H1 (cell line): ENCODE data around the gene ELOVL5. TPM values are rescaled to one million over a fixed set of nuclear protein-coding genes. Genes with fewer than 3 reads are reported as not detected.

Experiments
- CTCF ChIA-PET: fragments of 300-600 bp; sonication (Branson Sonifier 250); formaldehyde crosslinking; loops from one replicate; lab custom pipeline; 2021; ENCODE audit not compliant: partially characterized antibody; lab: Charles Lee
- POLR2A ChIA-PET: fragments of 300-600 bp; sonication (Branson Sonifier 250); formaldehyde crosslinking; loops from one replicate; lab custom pipeline; 2021; ENCODE audit warnings: inconsistent platforms; ENCODE audit not compliant: partially characterized antibody; lab: Charles Lee
- DNase-seq, 2 experiments: peaks; one replicate each; pipeline versions ENCODE4 v3.0.0 to v3.0.0-alpha.2; 2010 to 2022; ENCODE audit warnings: low spot score in 2 of 2, low read depth in 1 of 2, mixed read lengths in 1 of 2
- FAIRE-seq: peaks from 2 replicates; lab custom pipeline; 2011; peaks lifted over from hg19 to GRCh38; lab: Jason Lieb, UNC
- H2AFZ ChIP-seq: 2 replicates; pipeline ENCODE4 v1.8.1; 2012; ENCODE audit warnings: low read length, inconsistent platforms
- H2AK5ac ChIP-seq: 2 replicates; pipeline ENCODE4 v1.6.1; 2013; ENCODE audit warnings: low read depth, low read length
- H2BK120ac ChIP-seq: replicated peaks from 2 replicates; pipeline ENCODE3; 2013; ENCODE audit warnings: low read depth, low read length, inconsistent platforms
- H2BK12ac ChIP-seq: 2 replicates; pipeline ENCODE4 v1.6.1; 2013; ENCODE audit warnings: low read depth, low read length
- H2BK15ac ChIP-seq: 2 replicates; pipeline ENCODE4 v1.6.1; 2013; ENCODE audit warnings: low read length
- H2BK20ac ChIP-seq: 2 replicates; pipeline ENCODE4 v1.6.1; 2013; ENCODE audit warnings: low read length
- H2BK5ac ChIP-seq: 2 replicates; pipeline ENCODE4 v1.6.1; 2013; ENCODE audit warnings: low read depth, low read length
- H3K14ac ChIP-seq: 2 replicates; pipeline ENCODE4 v1.6.1; 2013; ENCODE audit warnings: inconsistent platforms; ENCODE audit not compliant: insufficient read length
- H3K18ac ChIP-seq: 2 replicates; pipeline ENCODE4 v1.6.1; 2013; ENCODE audit warnings: low read length; ENCODE audit errors: extremely low read depth
- H3K23ac ChIP-seq: 2 replicates; pipeline ENCODE4 v1.6.1; 2013; ENCODE audit warnings: inconsistent platforms; ENCODE audit not compliant: insufficient read length
- H3K23me2 ChIP-seq: 2 replicates; pipeline ENCODE4 v1.6.1; 2013; ENCODE audit warnings: low read depth, low read length
- H3K27ac ChIP-seq: 2 replicates; pipeline ENCODE4 v1.6.1; 2011; ENCODE audit warnings: low read depth, low read length, inconsistent platforms
- H3K27me3 ChIP-seq, 4 experiments: replicated peaks in 1 of 4; 1 replicate in 1 of 4; 2 replicates in 3 of 4; pipeline versions ENCODE4 v1.6.1 to v1.8.1; 2011 to 2013; ENCODE audit warnings: low read length in 3 of 4, mild to moderate bottlenecking in 3 of 4, inconsistent platforms in 2 of 4, mixed read lengths in 2 of 4, moderate library complexity in 1 of 4; ENCODE audit not compliant: control insufficient read depth in 3 of 4, insufficient read depth in 3 of 4; ENCODE audit errors: extremely low read depth in 1 of 4
- H3K36me3 ChIP-seq, 4 experiments: 2 replicates each; pipeline versions ENCODE4 v1.6.1 to v1.8.1; 2011 to 2013; ENCODE audit warnings: mild to moderate bottlenecking in 4 of 4, low read length in 3 of 4, moderate library complexity in 2 of 4, control low read depth in 1 of 4, inconsistent platforms in 1 of 4; ENCODE audit not compliant: insufficient read depth in 4 of 4, control insufficient read depth in 2 of 4
- H3K4ac ChIP-seq: replicated peaks from 2 replicates; pipeline ENCODE3; 2013; ENCODE audit warnings: low read length, low read depth, mixed read lengths, inconsistent platforms; ENCODE audit not compliant: insufficient read length
- H3K4me1 ChIP-seq, 4 experiments: replicated peaks in 1 of 4; 1 replicate in 1 of 4; 2 replicates in 3 of 4; pipeline versions ENCODE4 v1.6.1 to v1.8.1; 2011 to 2013; ENCODE audit warnings: low read length in 3 of 4, inconsistent platforms in 2 of 4, mixed read lengths in 1 of 4; ENCODE audit not compliant: insufficient read depth in 4 of 4, control insufficient read depth in 3 of 4
- H3K4me2 ChIP-seq, 2 experiments: 2 replicates each; pipeline versions ENCODE4 v1.6.1 to v1.8.1; 2011 to 2013; ENCODE audit warnings: low read depth in 2 of 2, low read length in 2 of 2, control low read depth in 1 of 2, inconsistent platforms in 1 of 2, mild to moderate bottlenecking in 1 of 2; ENCODE audit not compliant: insufficient read depth in 1 of 2
- H3K4me3 ChIP-seq, 4 experiments: fragments of 200-600, 300-600 bp in 1 of 4; sonication (generic), shearing (Covaris generic), sonication (Bioruptor Twin) in 1 of 4; 2 replicates each; pipeline versions ENCODE4 v1.5.1 to v1.8.1; 2011 to 2016; ENCODE audit warnings: low read length in 4 of 4, low read depth in 3 of 4, control low read depth in 2 of 4, inconsistent platforms in 2 of 4, mild to moderate bottlenecking in 2 of 4, mixed read lengths in 1 of 4, moderate library complexity in 1 of 4; ENCODE audit not compliant: insufficient read depth in 2 of 4; ENCODE audit errors: extremely low read depth in 1 of 4
- H3K56ac ChIP-seq: replicated peaks from 2 replicates; pipeline ENCODE3; 2013; ENCODE audit warnings: low read depth, mild to moderate bottlenecking, mixed read lengths, low read length, inconsistent platforms; ENCODE audit not compliant: insufficient read length
- H3K79me1 ChIP-seq: 2 replicates; pipeline ENCODE4 v1.6.1; 2013; ENCODE audit warnings: low read depth, low read length, control low read depth
- H3K79me2 ChIP-seq, 2 experiments: 2 replicates each; pipeline versions ENCODE4 v1.6.1 to v1.8.1; 2012 to 2013; ENCODE audit warnings: low read length in 2 of 2, mild to moderate bottlenecking in 2 of 2, inconsistent platforms in 1 of 2; ENCODE audit not compliant: insufficient read depth in 2 of 2, control insufficient read depth in 1 of 2
- H3K9ac ChIP-seq, 4 experiments: replicated peaks in 1 of 4; 1 replicate in 1 of 4; 2 replicates in 3 of 4; pipeline versions ENCODE4 v1.6.1 to v1.8.1; 2011 to 2013; ENCODE audit warnings: low read depth in 3 of 4, low read length in 3 of 4, control low read depth in 2 of 4, mild to moderate bottlenecking in 2 of 4, moderate library complexity in 2 of 4, inconsistent platforms in 1 of 4; ENCODE audit errors: extremely low read depth in 1 of 4
- H3K9me3 ChIP-seq, 2 experiments: 2 replicates each; pipeline versions ENCODE4 v1.6.1 to v1.8.1; 2012 to 2013; ENCODE audit warnings: mild to moderate bottlenecking in 2 of 2, moderate library complexity in 2 of 2, control low read depth in 1 of 2, inconsistent platforms in 1 of 2, low read depth in 1 of 2, low read length in 1 of 2, mixed read lengths in 1 of 2; ENCODE audit not compliant: insufficient read depth in 2 of 2
- H4K20me1 ChIP-seq, 2 experiments: replicated peaks in 1 of 2; 2 replicates each; pipeline versions ENCODE3 to v1.8.1; 2011 to 2013; ENCODE audit warnings: inconsistent platforms in 2 of 2, low read length in 2 of 2, mild to moderate bottlenecking in 1 of 2; ENCODE audit not compliant: insufficient read depth in 2 of 2, control insufficient read depth in 1 of 2
- H4K5ac ChIP-seq: 2 replicates; pipeline ENCODE4 v1.6.1; 2013; ENCODE audit warnings: low read length, low read depth, mixed read lengths, inconsistent platforms; ENCODE audit not compliant: insufficient read length
- H4K8ac ChIP-seq: 2 replicates; pipeline ENCODE4 v1.8.0; 2013; ENCODE audit warnings: mild to moderate bottlenecking, moderate library complexity, low read length, inconsistent platforms; ENCODE audit not compliant: insufficient read depth; ENCODE audit errors: extremely low read depth
- H4K91ac ChIP-seq: replicated peaks from 2 replicates; pipeline ENCODE3; 2013; ENCODE audit warnings: low read length, mixed read lengths, inconsistent platforms; ENCODE audit not compliant: insufficient read length
- BCL11A ChIP-seq, 2 experiments: IDR thresholded peaks; one replicate each; pipeline ENCODE4 v1.6.1; 2011; ENCODE audit warnings: low read depth in 2 of 2, low read length in 2 of 2, mild to moderate bottlenecking in 2 of 2
- CREB1 ChIP-seq: IDR thresholded peaks from 2 replicates; pipeline ENCODE4 v1.6.1; 2012; ENCODE audit warnings: inconsistent platforms
- CTCF ChIP-seq, 3 experiments: IDR thresholded peaks; 1 replicate in 2 of 3; 2 replicates in 1 of 3; pipeline versions ENCODE4 v1.5.1 to v1.6.1; 2011; ENCODE audit warnings: low read length in 3 of 3, mild to moderate bottlenecking in 3 of 3, inconsistent platforms in 2 of 3, low read depth in 1 of 3, moderate library complexity in 1 of 3; ENCODE audit not compliant: insufficient read depth in 1 of 3; ENCODE audit errors: control extremely low read depth in 1 of 3
- GTF2F1 ChIP-seq: IDR thresholded peaks from 2 replicates; pipeline ENCODE4 v1.6.1; 2012; ENCODE audit warnings: low read depth, low read length, improper control_type of control experiment, borderline replicate concordance
- JUND ChIP-seq: IDR thresholded peaks from 2 replicates; pipeline ENCODE4 v1.6.1; 2011; ENCODE audit warnings: mild to moderate bottlenecking, improper control_type of control experiment, low read length
- NANOG ChIP-seq: IDR thresholded peaks from 2 replicates; pipeline ENCODE4 v1.6.1; 2011; ENCODE audit warnings: low read length, low read depth, mild to moderate bottlenecking, inconsistent platforms; ENCODE audit not compliant: insufficient read depth, poor library complexity, severe bottlenecking
- SAP30 ChIP-seq: fragments of 300-600 bp; sonication (generic); IDR thresholded peaks from 2 replicates; pipeline ENCODE4 v1.7.1; 2012; ENCODE audit warnings: low read length, moderate library complexity, mild to moderate bottlenecking, inconsistent platforms; ENCODE audit not compliant: insufficient read depth, insufficient replicate concordance
- SIX5 ChIP-seq: IDR thresholded peaks from 2 replicates; pipeline ENCODE4 v1.6.1; 2011; ENCODE audit warnings: mild to moderate bottlenecking, low read depth, low read length
- SP4 ChIP-seq: IDR thresholded peaks from 2 replicates; pipeline ENCODE4 v1.6.1; 2012; ENCODE audit warnings: low read length, inconsistent platforms
- TAF1 ChIP-seq: IDR thresholded peaks from 2 replicates; pipeline ENCODE4 v1.6.1; 2011; ENCODE audit warnings: mild to moderate bottlenecking, low read depth, low read length
- WGBS, 2 experiments: shearing (Covaris generic) in 1 of 2; methylation state at CpG; one replicate each; pipeline versions ENCODE4 v1.1.6 to v1.1.7; 2013 to 2015; ENCODE audit warnings: low lambda C conversion rate in 2 of 2, mixed read lengths in 2 of 2, inconsistent platforms in 1 of 2, low coverage in 1 of 2, missing lambda C conversion rate in 1 of 2; ENCODE audit not compliant: insufficient replicate concordance in 2 of 2, insufficient coverage in 1 of 2, insufficient read length in 1 of 2; ENCODE audit errors: extremely low coverage in 1 of 2, missing lambda C conversion rate in 1 of 2; 5-methylcytosine and 5-hydroxymethylcytosine counted together
- polyA plus RNA-seq, 7 experiments: library from polyadenylated mRNA; depleted of rRNA in 3 of 7; stranded (reverse) in 5 of 7; unstranded in 2 of 7; fragments of >200 nt in 5 of 7; fragments of 200-250 nt in 2 of 7; gene quantifications; 1 replicate in 5 of 7; 2 replicates in 1 of 7; 4 replicates in 1 of 7; pipeline versions ENCODE4 v1.2.1 to v1.2.3, GENCODE V29; 2011 to 2013; ENCODE audit warnings: missing spikeins in 2 of 7, mixed read lengths in 2 of 7
- total RNA-seq: library from RNA; stranded (reverse); fragmentation: NEBNext Ultra II Directional; extraction: Animal tissue kit (Norgen Biotek cat#: 25700); gene quantifications from 2 replicates; pipeline ENCODE4 v1.2.1, GENCODE V29; 2021
- TF ChIP-seq, protein P1 (sequence below): IDR thresholded peaks from 2 replicates; pipeline ENCODE4 v1.6.1; 2012; ENCODE audit warnings: inconsistent platforms

ELOVL5 gene
- total and polyA plus RNA-seq, 2 of the 8 experiments (the other 6 are each of a cell fraction or from before 2014, with no cell fraction given) = 113 to 156 TPM

DNA sequence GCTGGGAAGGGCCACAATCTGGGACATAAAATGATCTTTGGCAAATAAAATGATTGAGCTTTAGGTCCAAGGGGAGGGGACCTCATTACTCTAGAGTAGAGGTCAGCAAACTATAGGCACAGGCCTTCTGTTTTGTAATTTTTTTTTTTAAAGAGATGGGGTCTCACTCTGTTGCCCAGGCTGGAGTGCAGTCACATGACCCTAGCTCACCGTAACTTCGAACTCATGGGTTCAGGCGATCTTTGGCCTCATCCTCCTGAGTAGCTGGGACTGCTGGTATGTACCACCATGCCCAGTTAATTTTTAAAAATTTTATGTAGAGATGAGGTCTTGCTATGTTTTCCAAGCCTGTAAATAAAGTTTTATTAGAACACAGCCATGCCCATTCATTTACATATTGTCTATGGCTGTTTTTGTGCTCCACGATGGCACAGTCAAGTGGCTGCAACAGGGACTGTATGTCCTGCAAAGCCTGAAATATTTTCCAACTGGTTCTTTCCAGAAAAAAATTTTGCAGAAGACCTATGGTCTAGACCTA lies 82.1 kb downstream of the ELOVL5 start:
- Histone ChIP-seq H3K4me1 (no peaks in the 10 kb centered on the region), H3K79me1 (no peaks in the 10 kb centered on the region), H3K4me2 (no peak overlapping the region), H3K27ac (no peak overlapping the region), H2BK12ac (no peak overlapping the region), H3K9ac (no peak overlapping the region), H2BK5ac (no peak overlapping the region), H3K4ac (no peak overlapping the region), H3K23me2 (no peaks in the 10 kb centered on the region), H3K79me2 (no peaks in the 10 kb centered on the region), H3K23ac (no peak overlapping the region), H4K5ac (no peak overlapping the region), H2BK15ac (no peak overlapping the region), H2BK120ac (no peak overlapping the region), H2AFZ (no peak overlapping the region), H2BK20ac (no peak overlapping the region), H4K91ac (no peak overlapping the region), H3K4me3 (no peak overlapping the region), H3K56ac (no peak overlapping the region), H3K14ac (no peak overlapping the region), H4K8ac (no peak overlapping the region), H2AK5ac (no peak overlapping the region), H3K9me3 (no peaks in the 10 kb centered on the region), H3K18ac (no peak overlapping the region), H3K36me3 (peaks cover 6 to 63% (median 36%) of the 10 kb centered on the region in 4 experiments; a peak in 7 of 8 replicates), H3K27me3 (no peaks in the 10 kb centered on the region), H4K20me1 (peaks cover 0 to 1% of the 10 kb centered on the region in 2 experiments)
- DNase-seq (no peak), FAIRE-seq (no peak)
- ChIA-PET POLR2A (no interaction called here), CTCF (interaction anchor here (0.9 to 1.5 kb wide), 4 partner anchors 12 to 162 kb away, joined by 3 to 5 read pairs (median 3); no protein-coding TSS in a partner anchor)
- WGBS, 2 experiments = 96% methylated on average over 4 of the region's 4 CpGs; no CpG with 5 or more reads in 1 of the 2 experiments
- TF ChIP-seq GTF2F1 (no peak), BCL11A (IDR thresholded peaks at IDR 0.05; ENCODE audit: low read depth in 2 of 2, low read length in 2 of 2) (no peak), TAF1 (no peak), SIX5 (no peak), CTCF (IDR thresholded peaks at IDR 0.05; ENCODE audit: control extremely low read depth in 1 of 3, insufficient read depth in 1 of 3, low read depth in 1 of 3, low read length in 3 of 3) (no peak), SAP30 (no peak), JUND (no peak), SP4 (no peak), NANOG (no peak), CREB1 (no peak)
- TF ChIP-seq, protein P1, sequence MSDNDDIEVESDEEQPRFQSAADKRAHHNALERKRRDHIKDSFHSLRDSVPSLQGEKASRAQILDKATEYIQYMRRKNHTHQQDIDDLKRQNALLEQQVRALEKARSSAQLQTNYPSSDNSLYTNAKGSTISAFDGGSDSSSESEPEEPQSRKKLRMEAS = no peak
